Measurements from ENCODE around the gene APOL4.
A peak's percentile ranks its signal among the peaks of the same experiment; 100 is the strongest.
"Not testable (repeated sequence)": the region's sequence is repeated elsewhere in the genome, so short reads cannot be mapped to it uniquely, and the experiment has no call there.

The APOL4 gene

DNA sequence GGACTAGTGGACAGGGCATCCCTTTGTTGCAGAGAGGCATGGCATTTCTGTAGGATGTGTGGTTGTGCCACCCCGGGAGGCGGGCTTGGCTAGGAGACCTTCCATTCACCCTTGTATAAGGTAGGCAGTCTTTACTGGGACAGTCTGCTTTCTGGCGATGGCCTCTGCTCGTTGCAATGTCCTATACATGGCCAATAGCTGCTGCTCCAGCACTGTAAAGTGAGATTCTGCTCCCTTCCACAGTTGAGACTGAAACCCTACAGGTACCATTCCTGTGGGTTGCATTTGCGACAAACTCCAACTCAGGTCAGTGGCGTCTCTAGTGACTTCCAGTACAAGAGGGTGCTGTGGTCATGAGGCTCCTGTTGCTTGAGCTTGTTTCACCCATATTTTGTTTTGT lies 20.7 kb downstream of the APOL4 start:
- DNase-seq: no peak

- peak; percentile 89 for DNase-seq
These were observed 21.4 kb downstream of the APOL4 start for GRCh38 chr22:36180038-36180880.

DNA sequence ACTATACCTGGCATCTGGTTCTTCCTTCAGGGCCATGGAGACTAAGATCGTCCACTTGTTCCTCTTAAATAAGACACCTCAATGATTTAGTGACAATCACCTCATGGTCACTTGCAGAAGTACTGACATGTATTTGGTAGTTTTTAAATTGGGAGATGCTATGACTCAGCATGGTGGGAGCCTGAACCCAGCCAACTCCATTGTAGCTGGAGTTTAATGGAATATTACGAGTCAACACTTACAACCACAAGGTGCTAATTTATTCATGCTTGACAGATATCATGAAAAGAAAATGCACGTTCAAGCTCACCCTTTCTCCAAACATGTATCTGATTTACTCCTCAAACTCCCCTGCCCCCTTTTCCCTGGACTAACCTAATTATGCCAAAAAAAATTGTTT lies 24.4 kb downstream of the APOL4 start:
- no peak for DNase-seq

- no peak for DNase-seq
These were observed 25.7 kb downstream of the APOL4 start for GRCh38 chr22:36175892-36176291.

DNA sequence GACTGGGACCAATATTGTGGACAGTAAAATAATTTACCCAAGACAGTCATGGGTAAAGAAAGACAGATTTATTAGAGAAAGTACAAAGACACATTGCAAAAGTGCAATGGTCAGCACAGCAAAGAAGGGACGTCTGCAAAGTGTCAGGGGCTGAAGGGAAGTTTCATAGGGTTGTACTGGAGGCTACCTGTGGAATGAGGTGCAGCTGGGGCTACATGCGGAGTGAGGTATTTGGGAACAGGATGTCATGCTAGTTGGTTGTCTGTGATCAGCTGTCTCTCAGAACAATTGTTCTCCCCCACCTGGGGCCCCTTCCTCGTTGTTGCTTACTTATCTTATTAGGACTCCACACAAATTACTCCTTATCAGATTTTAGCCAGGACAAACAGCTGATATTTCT lies 29.7 kb downstream of the APOL4 start:
- no peak for DNase-seq

DNA sequence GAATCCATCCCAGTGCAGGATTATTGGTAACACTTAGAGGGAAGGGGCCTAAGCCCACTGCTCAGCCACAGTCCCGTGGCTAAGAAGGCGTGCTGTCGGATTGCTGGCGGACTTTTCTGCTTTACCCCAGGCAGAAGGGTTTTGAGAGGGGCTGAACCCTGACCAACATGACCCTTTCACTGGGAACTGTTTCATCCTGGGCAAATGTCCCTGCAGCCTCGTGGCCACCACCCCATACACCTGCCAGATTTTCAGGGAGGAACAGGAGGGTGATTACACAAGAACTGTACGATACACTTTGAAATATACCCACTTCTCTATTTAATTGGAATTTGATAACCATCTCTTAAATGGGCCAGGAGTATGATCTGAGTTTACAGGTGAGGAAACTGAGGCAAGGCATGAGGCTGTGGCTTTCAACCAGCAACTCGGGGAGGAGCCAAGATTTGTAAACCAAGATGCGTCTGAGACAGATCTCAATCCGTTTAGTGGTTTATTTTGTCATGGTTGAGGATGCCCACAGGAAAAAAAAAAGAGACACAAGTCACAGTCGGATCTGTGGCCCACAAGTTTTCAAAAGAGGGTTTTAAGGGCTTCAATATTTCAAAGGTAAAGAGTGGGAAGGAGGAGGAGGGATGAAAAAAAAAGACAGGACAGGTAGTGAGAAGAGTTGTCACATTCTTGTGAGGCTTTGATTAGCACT lies 34.9 kb downstream of the APOL4 start:
- peak; percentile 53 for DNase-seq

DNA sequence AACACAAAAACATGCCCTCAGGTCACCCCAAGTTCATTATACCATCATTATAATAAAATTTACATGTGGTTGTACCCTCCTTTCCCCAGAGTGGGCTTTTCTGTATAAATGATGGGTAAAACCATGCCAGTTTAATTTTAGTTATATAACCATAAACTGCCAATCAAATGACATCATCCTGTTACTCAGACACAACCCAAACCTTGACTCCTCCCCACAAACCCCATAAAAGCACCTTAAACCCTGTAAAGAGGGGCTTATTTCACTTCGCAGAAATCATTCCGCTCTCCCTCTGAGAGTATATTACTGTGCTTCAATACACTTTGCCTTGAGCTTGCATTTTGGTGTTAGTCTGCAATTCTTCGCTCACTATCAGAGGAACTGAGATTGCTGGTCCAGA lies 35.5 kb downstream of the APOL4 start:
- no peak for DNase-seq

DNA sequence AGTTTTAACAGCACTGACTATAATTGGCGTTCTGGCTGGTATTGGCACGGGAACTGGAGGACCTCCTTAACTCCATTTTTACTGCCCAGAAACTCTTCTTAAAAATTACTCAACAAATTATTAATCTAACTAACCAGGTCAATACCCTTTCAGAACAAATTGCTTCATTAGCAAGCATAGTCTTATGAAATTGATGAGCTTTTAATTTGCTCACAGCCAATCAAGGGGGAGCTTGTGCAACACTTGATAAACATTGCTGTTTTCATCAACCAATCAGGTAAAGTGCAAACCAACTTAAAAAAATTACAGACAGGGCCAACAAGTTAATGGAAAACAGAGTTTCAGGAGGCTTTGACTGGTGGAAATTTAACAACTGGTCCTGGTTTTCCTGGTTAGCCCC lies 36.5 kb downstream of the APOL4 start:
- DNase-seq: no peak

GRCh38 chr22:36164621-36165020 lies 37.0 kb downstream of the APOL4 start:
- DNase-seq: no peak

GRCh38 chr22:36163497-36163896 lies 38.1 kb downstream of the APOL4 start:
- no peak for DNase-seq

DNA sequence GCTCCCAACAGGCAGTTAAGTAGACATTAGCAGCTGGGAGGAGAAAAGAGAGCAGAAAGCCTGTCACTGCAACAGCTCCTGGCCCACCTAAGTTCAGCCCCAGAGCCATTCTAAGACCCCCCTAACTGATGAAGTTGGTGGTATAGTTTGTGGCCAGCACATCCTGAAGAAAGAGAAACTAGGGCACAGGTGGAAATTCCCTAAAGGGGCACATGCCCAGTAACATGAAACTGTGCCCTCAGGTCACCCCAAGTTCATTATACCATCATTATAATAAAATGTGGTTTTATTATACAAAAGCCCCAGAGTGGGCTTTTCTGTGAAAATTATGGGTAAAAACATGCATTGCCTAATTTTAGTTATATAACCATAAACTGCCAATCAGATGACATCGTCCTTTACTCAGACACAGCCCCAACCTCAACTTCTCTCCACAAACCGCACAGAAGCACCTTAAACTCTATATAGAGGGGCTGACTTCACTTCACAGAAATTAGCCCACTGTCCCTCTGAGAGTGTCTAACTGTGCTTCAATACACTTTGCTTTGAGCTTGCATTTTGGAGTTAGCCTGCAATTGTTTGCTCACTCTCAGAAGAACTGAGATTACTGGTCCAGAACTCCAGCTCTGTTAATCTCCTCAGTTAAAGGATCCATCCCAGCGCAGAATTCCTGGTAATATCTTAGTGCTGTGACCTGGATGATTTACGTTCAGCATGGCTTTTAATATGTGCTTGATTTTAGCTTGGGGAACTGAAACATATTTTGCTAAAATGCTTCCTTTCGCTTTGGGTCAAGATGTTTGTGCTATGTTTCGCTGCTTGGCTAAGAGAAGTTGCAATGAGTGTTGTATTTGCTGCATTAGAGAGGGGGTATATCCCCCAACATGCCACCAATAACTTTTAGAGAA lies 39.2 kb downstream of the APOL4 start:
- DNase-seq: peak; percentile 34

DNA sequence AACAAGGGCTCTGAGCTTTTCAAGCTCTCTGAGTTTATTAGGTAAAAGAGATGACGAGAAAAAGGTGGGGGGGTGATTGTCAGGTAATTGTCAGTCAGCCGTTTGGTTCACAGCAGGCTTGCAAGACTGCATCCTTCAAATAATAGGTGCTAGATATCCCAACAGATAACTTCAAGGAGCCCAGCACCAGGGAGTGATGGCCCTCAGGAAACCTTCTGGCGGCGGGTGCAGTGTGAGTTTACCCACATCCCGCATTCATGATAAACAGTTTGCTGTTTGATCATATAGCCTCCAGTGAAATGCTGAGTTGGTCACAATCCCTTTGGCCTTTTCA lies 39.8 kb downstream of the APOL4 start:
- DNase-seq: not testable (repeated sequence)

GRCh38 chr22:36160499-36160942 lies 41.1 kb downstream of the APOL4 start, which contains the start of gene APOL3:
Gene APOL3, minus strand, starts transcription at chr22:36160755. Its CDS starts 11,700 bp downstream, at chr22:36149055.
- DNase-seq: peak; percentile 52

GRCh38 chr22:36156515-36157419 lies 44.8 kb downstream of the APOL4 start:
- DNase-seq: peak; percentile 71

- no peak for DNase-seq
These were observed 45.5 kb downstream of the APOL4 start for GRCh38 chr22:36156119-36156514.

DNA sequence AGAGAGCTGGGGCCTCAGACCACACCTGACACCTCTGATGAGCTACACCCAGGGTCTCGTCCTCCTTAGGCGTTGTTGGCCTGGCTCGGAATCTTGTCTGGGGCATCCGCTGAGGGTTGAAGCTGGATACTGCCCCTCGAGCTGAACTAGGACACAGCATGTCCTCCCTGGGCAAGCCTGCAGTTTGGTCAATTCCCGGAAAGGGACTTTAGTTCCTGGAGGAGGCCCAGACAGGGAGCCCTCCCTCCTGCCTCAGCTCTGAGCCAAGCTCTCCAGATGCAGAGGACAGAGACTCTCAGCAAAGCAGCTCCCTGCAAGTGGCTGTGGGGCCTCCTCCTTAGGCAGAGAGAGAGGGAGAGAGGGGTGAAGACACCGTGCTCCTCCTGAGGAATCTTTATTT lies 45.9 kb downstream of the APOL4 start:
- peak; percentile 32 for DNase-seq

DNA sequence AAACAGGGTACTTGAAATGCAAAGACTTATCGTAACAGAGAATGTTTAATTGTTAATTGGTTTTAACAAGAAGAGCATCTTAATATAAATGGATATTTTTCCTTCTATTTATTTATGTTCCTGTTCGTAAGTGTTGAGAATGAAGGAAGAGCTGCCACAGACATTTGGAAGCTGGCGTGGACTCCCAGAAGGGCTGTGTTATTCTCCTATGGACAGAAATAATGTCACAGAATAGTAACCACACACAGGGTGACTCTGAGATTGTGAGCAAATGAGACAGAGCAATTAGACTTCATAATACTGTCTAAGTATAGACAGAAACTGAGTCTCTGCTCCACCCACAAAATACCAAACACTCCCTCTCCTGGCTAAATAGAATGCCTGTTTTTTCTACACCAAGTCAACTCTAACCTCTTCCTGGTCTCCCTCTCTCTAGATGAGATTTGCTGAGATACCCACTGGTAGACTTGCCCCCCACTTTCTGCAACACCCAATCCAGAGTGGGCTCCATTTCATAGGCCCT lies 47.1 kb downstream of the APOL4 start:
- peak; percentile 32 for DNase-seq

DNA sequence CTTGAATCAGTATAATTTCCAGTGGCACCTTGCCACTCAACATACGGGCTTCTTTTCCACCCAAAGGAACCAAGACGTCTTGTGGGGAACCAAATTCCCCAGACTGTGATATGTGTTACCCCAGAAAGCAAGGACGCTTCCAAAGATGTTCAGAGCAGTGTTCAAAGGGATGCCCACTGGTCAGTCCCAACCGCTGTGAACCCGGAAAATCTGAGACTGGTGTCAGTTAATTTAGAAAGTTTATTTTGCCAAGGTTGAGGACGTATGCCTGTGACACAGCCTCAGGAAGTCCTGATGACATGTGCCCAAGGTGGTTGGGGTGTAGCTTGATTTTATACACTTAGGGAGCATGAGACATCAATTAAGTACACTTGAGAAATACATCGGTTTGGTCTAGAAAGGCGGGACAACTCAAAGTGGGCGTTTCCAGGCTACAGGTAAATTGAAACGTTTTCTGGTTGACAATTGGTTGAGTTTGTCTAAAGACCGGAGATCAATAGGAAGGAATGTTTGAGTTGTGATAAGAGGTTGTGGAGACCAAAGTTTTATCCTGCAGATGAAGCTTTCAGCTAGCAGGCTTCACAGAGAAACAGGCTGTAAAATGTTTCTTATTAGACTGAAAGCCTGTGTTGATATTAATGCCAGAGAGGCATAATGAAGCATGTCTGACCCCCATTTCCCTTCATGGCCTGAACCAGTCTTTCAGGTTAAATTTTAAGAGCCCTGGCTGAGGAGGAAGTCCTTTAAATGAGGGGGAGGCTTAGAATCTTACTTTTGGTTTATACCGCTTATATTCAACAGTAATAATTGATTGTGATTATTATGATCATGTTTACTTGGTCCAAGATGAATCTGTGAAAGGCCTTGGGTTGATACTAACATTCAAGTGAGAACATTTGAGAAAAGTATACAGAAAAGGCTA lies 47.8 kb downstream of the APOL4 start:
- DNase-seq: peak; percentile 44

DNA sequence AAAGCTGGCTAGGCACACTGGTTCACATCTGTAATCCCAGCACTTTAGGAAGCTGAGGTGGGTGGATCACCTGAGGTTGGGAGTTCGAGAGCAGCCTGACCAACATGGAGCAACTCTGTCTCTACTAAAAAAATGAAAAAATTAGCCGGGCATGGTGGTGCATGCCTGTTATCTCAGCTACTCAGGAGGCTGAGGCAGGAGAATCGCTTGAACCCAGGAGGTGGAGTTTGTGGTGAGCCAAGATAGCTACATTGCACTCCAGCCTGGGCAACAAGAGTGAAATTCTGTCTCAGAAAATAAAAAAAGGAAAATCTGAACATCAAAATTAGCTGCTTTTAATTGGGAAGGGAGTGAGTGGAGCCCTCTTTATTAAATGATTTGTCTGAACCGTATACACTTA lies 48.8 kb downstream of the APOL4 start:
- peak; percentile 49 for DNase-seq

DNA sequence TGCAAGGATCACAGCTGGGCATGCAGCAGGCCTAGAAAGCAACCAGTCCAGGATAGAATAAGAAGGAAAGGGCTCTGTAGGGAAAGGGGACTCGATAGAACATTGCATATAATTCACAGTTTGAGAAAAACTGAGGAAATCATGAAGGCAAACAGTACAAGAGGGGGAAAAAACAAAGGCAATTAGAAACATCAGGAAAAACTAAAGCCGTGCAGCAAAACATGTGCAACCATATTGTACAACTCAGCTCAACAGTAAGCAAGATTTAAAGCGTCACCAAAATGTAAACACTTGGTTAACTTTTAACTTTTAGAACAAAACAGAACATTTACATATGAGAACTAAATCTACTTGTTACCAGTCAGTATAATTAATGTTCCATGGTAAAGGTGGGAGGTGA lies 49.5 kb downstream of the APOL4 start:
- no peak for DNase-seq
